ENCODE measurements around the gene BRINP2.

The BRINP2 gene

GRCh38 chr1:177275736-177276135, 105.0 kb downstream of the BRINP2 start:
- DNase-seq (ENCODE audit: low read depth): no peak
- H3K4me3 ChIP-seq (ENCODE audit: low read depth, low read length): no peak overlapping the region
- no peak for TF ChIP-seq CTCF (IDR thresholded peaks at IDR 0.05; ENCODE audit: low read depth, low read length, missing control alignments)

GRCh38 chr1:177278626-177279390, 108.0 kb downstream of the BRINP2 start:
- no peak for DNase-seq (ENCODE audit: low read depth)
- no peak for TF ChIP-seq CTCF (IDR thresholded peaks at IDR 0.05; ENCODE audit: low read depth, low read length, missing control alignments)
- no peak overlapping the region for H3K4me3 ChIP-seq (ENCODE audit: low read depth, low read length)

GRCh38 chr1:177281901-177282300, 111.1 kb downstream of the BRINP2 start:
- TF ChIP-seq CTCF (IDR thresholded peaks at IDR 0.05; ENCODE audit: low read depth, low read length, missing control alignments): no peak
- no peak for DNase-seq (ENCODE audit: low read depth)
- H3K4me3 ChIP-seq (ENCODE audit: low read depth, low read length): no peak overlapping the region

GRCh38 chr1:177282976-177283375, 112.2 kb downstream of the BRINP2 start:
- no peak for TF ChIP-seq CTCF (IDR thresholded peaks at IDR 0.05; ENCODE audit: low read depth, low read length, missing control alignments)
- H3K4me3 ChIP-seq (ENCODE audit: low read depth, low read length): no peak overlapping the region
- no peak for DNase-seq (ENCODE audit: low read depth)

- TF ChIP-seq CTCF (IDR thresholded peaks at IDR 0.05; ENCODE audit: low read depth, low read length, missing control alignments): no peak
- DNase-seq (ENCODE audit: low read depth): no peak
- no peak overlapping the region for H3K4me3 ChIP-seq (ENCODE audit: low read depth, low read length)
These were observed 112.6 kb downstream of the BRINP2 start for GRCh38 chr1:177283380-177283779.

GRCh38 chr1:177286396-177286795, 115.6 kb downstream of the BRINP2 start:
- no peak for TF ChIP-seq CTCF (IDR thresholded peaks at IDR 0.05; ENCODE audit: low read depth, low read length, missing control alignments)
- DNase-seq (ENCODE audit: low read depth): no peak
- no peak overlapping the region for H3K4me3 ChIP-seq (ENCODE audit: low read depth, low read length)

- DNase-seq (ENCODE audit: low read depth): no peak
- no peak overlapping the region for H3K4me3 ChIP-seq (ENCODE audit: low read depth, low read length)
- no peak for TF ChIP-seq CTCF (IDR thresholded peaks at IDR 0.05; ENCODE audit: low read depth, low read length, missing control alignments)
These were observed 116.5 kb downstream of the BRINP2 start for GRCh38 chr1:177287270-177287669.
